Measurements from ENCODE around the gene PTGDR2. TPM values are rescaled to one million over a fixed set of nuclear protein-coding genes. Genes with fewer than 3 reads are reported as not detected.

Gene PTGDR2
- 0.12 TPM in 1 of 2 replicates, not detected in the other for total RNA-seq (ENCODE audit: low replicate concordance)

DNA sequence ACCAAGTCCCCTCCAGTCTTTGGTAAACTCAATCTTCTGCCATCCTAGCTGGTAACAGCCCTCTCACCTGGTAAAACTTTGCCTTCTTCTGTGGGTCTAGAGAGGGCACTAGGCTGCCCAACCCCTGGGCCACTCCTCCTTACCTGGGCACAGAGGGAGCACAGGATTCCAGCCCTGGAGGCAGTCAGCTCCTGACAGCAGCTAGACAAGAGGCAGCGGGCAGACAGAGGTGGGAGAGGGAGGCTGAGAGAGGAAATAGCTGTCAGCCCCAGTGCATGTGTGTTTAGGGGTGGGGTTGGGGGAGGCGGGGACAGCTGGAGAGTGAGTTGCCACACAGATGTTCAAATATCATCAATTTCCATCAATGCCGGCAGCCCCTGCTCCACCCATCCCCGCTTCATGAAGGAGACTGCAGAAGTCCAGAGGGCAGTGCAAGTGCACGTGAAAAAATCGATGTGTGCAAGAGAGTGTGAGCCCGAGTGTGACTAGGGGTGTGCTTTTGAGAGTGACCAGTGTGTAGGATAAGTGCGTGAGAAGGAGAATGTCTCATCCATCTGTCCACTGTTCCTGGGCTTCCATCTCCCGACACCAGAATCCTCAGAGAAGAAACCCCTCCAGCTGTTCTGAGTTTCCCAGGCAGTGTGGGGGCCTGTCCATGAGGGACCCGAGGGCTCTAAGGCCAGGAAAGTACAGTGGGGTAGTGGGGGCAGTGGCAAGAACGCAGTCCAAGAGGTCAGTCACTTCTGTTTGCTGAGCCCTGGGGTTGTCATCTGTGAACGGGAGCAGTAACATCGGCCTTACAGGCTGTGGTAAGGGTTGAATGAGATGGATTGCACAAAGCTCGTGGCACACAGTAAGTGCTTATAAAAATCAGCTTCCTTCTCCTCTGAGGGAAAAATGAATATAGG lies at the start of gene PTGDR2:
PTGDR2 (minus strand) TSS at position 225 of the 908 bp plus-strand sequence. CDS start 2,228 bp downstream, outside the sequence.

DNA sequence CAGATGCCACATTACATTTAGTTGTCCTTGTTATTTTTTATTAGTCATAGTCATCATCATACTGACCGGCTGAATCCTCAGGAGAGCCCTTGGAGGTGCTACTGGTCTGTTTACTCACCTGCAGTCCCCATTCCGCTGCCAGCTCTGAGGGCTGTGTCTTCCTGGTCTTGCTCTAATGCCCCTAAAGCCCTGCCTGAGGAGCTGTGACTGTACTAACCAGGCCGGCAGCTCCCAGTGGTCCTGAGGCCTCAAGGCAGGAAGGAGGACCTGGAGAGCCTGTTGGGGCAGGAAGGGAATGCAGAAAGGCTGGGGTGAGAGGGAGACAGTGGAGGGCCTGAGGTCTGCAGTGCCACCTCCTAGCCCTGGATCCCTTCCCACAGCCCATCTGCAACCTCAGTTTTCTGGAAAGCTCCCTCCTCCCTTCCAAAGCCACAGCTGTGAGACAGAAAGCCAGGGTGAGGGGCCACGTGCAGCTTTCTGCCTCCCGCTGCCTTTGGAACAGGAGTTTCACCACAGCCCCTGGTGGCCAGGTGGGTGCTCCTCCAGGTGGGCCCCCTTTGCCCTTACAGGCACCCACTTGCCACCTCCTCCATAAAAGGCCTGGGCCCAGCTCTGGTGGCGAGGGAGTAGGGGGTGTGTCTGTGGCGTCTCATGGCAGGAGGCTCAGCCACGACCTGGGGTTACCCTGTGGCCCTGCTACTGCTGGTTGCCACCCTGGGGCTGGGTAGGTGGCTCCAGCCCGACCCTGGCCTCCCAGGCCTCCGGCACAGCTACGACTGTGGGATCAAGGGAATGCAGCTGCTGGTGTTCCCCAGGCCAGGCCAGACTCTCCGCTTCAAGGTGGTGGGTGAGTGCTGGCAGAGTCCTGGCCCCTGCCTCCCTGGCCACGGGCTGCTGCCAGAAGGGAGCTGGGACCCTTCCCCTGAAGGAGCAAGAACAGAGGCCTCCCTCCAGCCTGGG lies 11.4 kb upstream of the PTGDR2 start, which contains the start of gene ZP1:
ZP1 (plus strand) TSS at position 632 of the 960 bp plus-strand sequence; CDS start at position 652, 20 bp downstream.

DNA sequence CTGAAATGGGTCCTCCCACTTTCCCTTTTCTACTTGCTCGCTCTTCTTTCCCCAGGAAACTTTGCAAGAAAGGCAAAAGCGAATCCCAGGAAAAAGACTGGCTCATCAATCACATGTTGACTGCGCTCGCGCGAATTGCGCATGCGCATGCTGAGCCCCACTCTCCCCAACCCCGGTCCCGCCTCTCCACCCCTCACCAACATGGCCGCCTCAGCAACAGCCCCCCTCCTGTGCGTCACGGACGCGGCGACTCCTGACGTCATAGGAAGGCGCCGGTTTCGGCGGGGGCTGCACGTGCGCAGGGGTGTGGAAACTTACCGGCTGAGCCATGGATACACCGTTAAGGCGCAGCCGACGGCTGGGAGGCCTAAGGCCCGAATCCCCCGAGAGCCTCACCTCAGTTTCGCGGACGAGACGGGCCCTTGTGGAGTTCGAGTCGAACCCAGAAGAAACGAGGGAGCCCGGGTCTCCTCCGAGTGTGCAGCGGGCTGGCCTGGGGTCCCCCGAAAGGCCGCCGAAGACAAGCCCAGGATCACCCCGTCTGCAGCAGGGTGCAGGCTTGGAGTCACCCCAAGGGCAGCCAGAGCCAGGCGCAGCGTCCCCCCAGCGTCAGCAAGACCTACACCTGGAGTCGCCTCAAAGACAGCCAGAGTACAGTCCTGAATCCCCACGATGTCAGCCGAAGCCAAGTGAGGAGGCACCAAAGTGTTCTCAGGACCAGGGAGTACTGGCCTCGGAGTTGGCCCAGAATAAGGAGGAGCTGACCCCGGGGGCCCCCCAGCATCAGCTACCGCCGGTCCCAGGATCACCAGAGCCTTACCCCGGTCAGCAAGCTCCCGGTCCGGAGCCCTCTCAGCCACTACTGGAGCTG lies 13.7 kb downstream of the PTGDR2 start, which contains the start of gene CCDC86:
CCDC86 (plus strand) TSS at position 317 of the 871 bp plus-strand sequence; CDS start at position 329, 12 bp downstream.

Other genes starting within 250 kb of the PTGDR2 start
- not detected in 2 replicates for gene MS4A8, start 156.3 kb downstream of the PTGDR2 start, total RNA-seq (ENCODE audit: low replicate concordance)
- gene MS4A18, start 131.2 kb downstream of the PTGDR2 start, total RNA-seq (ENCODE audit: low replicate concordance), result not detected in 2 replicates
- gene MS4A15, start 99.1 kb downstream of the PTGDR2 start, total RNA-seq (ENCODE audit: low replicate concordance), result not detected in 2 replicates
- gene MS4A10, start 70.6 kb downstream of the PTGDR2 start, total RNA-seq (ENCODE audit: low replicate concordance), result not detected in 2 replicates
- 0.82 and 7.4 TPM in 2 replicates for gene CCDC86, start 13.8 kb downstream of the PTGDR2 start, total RNA-seq (ENCODE audit: low replicate concordance)
- 0.12 TPM in 1 of 2 replicates, not detected in the other for gene ZP1, start 11.6 kb upstream of the PTGDR2 start, total RNA-seq (ENCODE audit: low replicate concordance)
- 28.4 and 36.8 TPM in 2 replicates for gene PRPF19, start 50.6 kb upstream of the PTGDR2 start, total RNA-seq (ENCODE audit: low replicate concordance)
- 20.7 and 25.2 TPM in 2 replicates for gene TMEM109, start 58.2 kb upstream of the PTGDR2 start, total RNA-seq (ENCODE audit: low replicate concordance)
- gene TMEM132A, start 68.5 kb upstream of the PTGDR2 start, total RNA-seq (ENCODE audit: low replicate concordance), result 7.5 and 44.6 TPM in 2 replicates
- gene SLC15A3, start 96.2 kb upstream of the PTGDR2 start, total RNA-seq (ENCODE audit: low replicate concordance), result 8.8 and 34.5 TPM in 2 replicates
- gene CD6, start 115.7 kb upstream of the PTGDR2 start, total RNA-seq (ENCODE audit: low replicate concordance), result not detected in 2 replicates
- gene CD5, start 246.5 kb upstream of the PTGDR2 start, total RNA-seq (ENCODE audit: low replicate concordance), result not detected in 2 replicates